ENCODE results near the gene ANKFN1.

The ANKFN1 gene

GRCh38 chr17:56231693-56232092, 78.4 kb downstream of the ANKFN1 start:
- TF ChIP-seq CTCF (IDR thresholded peaks at IDR 0.05; ENCODE audit: low read depth, low read length) = no peak
- DNase-seq (ENCODE audit: low read depth in 2 of 2) = no peak
- no peak overlapping the region for H3K4me3 ChIP-seq (replicated peaks in 1 of 2; ENCODE audit: low read depth in 2 of 2, low read length in 2 of 2)

GRCh38 chr17:56244268-56244890, 91.1 kb downstream of the ANKFN1 start:
- no peak for TF ChIP-seq CTCF (IDR thresholded peaks at IDR 0.05; ENCODE audit: low read depth, low read length)
- no peak for DNase-seq (ENCODE audit: low read depth in 2 of 2)
- no peak overlapping the region for H3K4me3 ChIP-seq (replicated peaks in 1 of 2; ENCODE audit: low read depth in 2 of 2, low read length in 2 of 2)

GRCh38 chr17:56247816-56248215, 94.5 kb downstream of the ANKFN1 start:
- H3K4me3 ChIP-seq (replicated peaks in 1 of 2; ENCODE audit: low read depth in 2 of 2, low read length in 2 of 2) = no peak overlapping the region
- no peak for TF ChIP-seq CTCF (IDR thresholded peaks at IDR 0.05; ENCODE audit: low read depth, low read length)
- DNase-seq (ENCODE audit: low read depth in 2 of 2) = no peak

GRCh38 chr17:56257075-56257474, 103.8 kb downstream of the ANKFN1 start:
- no peak overlapping the region for H3K4me3 ChIP-seq (replicated peaks in 1 of 2; ENCODE audit: low read depth in 2 of 2, low read length in 2 of 2)
- no peak for DNase-seq (ENCODE audit: low read depth in 2 of 2)
- no peak for TF ChIP-seq CTCF (IDR thresholded peaks at IDR 0.05; ENCODE audit: low read depth, low read length)

GRCh38 chr17:56260376-56261002, 107.2 kb downstream of the ANKFN1 start:
- TF ChIP-seq CTCF (IDR thresholded peaks at IDR 0.05; ENCODE audit: low read depth, low read length) = no peak
- no peak overlapping the region for H3K4me3 ChIP-seq (replicated peaks in 1 of 2; ENCODE audit: low read depth in 2 of 2, low read length in 2 of 2)
- no peak for DNase-seq (ENCODE audit: low read depth in 2 of 2)

- no peak for TF ChIP-seq CTCF (IDR thresholded peaks at IDR 0.05; ENCODE audit: low read depth, low read length)
- no peak for DNase-seq (ENCODE audit: low read depth in 2 of 2)
Observed at GRCh38 chr17:56262803-56263202, 109.5 kb downstream of the ANKFN1 start.

More at GRCh38 chr17:56262803-56263202, 109.5 kb downstream of the ANKFN1 start:
- H3K4me3 ChIP-seq (replicated peaks in 1 of 2; ENCODE audit: low read depth in 2 of 2, low read length in 2 of 2) = no peak overlapping the region
